Cardiac muscle cell (in vitro differentiated cells and primary cell): ENCODE data around the gene CORIN. TPM values are rescaled to one million over a fixed set of nuclear protein-coding genes. Genes with fewer than 3 reads are reported as not detected.

Source experiments
- DNase-seq, 2 donors: peaks; one replicate each; pipeline versions ENCODE4 v3.0.0 to v3.0.0-alpha.2; 2010 to 2017; ENCODE audit warnings: low read depth in 1 of 2, low spot score in 1 of 2
- H3K27ac ChIP-seq: fragments of 200-600 bp; sonication (generic); 2 replicates; pipeline ENCODE4 v1.5.1; 2016
- H3K27me3 ChIP-seq: fragments of 200-600 bp; sonication (generic); 2 replicates; pipeline ENCODE4 v1.6.0; 2016; ENCODE audit warnings: control low read depth
- H3K36me3 ChIP-seq: fragments of 200-600 bp; sonication (generic); 2 replicates; pipeline ENCODE4 v1.5.1; 2016; ENCODE audit warnings: control low read depth
- H3K4me1 ChIP-seq: fragments of 200-600 bp; sonication (generic); 2 replicates; pipeline ENCODE4 v1.8.1; 2017; ENCODE audit warnings: low read depth, mild to moderate bottlenecking, mixed run types
- H3K4me3 ChIP-seq: fragments of 200-600 bp; sonication (generic); 2 replicates; pipeline ENCODE4 v1.5.1; 2016; ENCODE audit warnings: mild to moderate bottlenecking
- H3K9me3 ChIP-seq: fragments of 200-600 bp; sonication (generic); 2 replicates; pipeline ENCODE4 v1.5.1; 2017; ENCODE audit warnings: low read depth, mild to moderate bottlenecking, control low read depth
- polyA plus RNA-seq: library from polyadenylated mRNA; unstranded; fragments of >200 nt; fragmentation: Nextera tagmentation; extraction: Ambion mirVana; gene quantifications from 2 replicates; pipeline ENCODE4 v1.2.1, GENCODE V29; 2016
- total RNA-seq: library from RNA; depleted of rRNA; stranded (reverse); fragments of >200 nt; gene quantifications from 2 replicates; pipeline ENCODE4 v1.2.3, GENCODE V29; 2016
- TF ChIP-seq, protein P1 (sequence below): IDR thresholded peaks from 2 replicates; pipeline ENCODE4 v1.5.1; 2012; ENCODE audit warnings: low read depth, mild to moderate bottlenecking, low read length

CORIN gene
- total and polyA plus RNA-seq, 2 experiments from 2014 or later = 110 to 169 TPM

- H3K4me1 ChIP-seq = peaks cover 63% of the 10 kb centered on the region
- no peak for DNase-seq
- H3K27me3 ChIP-seq = no peaks in the 10 kb centered on the region
- TF ChIP-seq, protein P1, sequence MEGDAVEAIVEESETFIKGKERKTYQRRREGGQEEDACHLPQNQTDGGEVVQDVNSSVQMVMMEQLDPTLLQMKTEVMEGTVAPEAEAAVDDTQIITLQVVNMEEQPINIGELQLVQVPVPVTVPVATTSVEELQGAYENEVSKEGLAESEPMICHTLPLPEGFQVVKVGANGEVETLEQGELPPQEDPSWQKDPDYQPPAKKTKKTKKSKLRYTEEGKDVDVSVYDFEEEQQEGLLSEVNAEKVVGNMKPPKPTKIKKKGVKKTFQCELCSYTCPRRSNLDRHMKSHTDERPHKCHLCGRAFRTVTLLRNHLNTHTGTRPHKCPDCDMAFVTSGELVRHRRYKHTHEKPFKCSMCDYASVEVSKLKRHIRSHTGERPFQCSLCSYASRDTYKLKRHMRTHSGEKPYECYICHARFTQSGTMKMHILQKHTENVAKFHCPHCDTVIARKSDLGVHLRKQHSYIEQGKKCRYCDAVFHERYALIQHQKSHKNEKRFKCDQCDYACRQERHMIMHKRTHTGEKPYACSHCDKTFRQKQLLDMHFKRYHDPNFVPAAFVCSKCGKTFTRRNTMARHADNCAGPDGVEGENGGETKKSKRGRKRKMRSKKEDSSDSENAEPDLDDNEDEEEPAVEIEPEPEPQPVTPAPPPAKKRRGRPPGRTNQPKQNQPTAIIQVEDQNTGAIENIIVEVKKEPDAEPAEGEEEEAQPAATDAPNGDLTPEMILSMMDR = no peak
- H3K4me3 ChIP-seq = no peak overlapping the region
- peaks cover 22% of the 10 kb centered on the region for H3K36me3 ChIP-seq
- no peaks in the 10 kb centered on the region for H3K9me3 ChIP-seq
- peak overlapping the region; percentile 96 for H3K27ac ChIP-seq
Observed at GRCh38 chr4:47746122-47746521, 91.7 kb downstream of the CORIN start.

GRCh38 chr4:47744843-47745382 lies 93.0 kb downstream of the CORIN start:
- H3K4me1 ChIP-seq = peaks cover 51% of the 10 kb centered on the region
- no peak overlapping the region for H3K4me3 ChIP-seq
- H3K36me3 ChIP-seq = peaks cover 22% of the 10 kb centered on the region
- TF ChIP-seq, protein P1 = no peak
- H3K9me3 ChIP-seq = peaks cover 4% of the 10 kb centered on the region
- no peaks in the 10 kb centered on the region for H3K27me3 ChIP-seq
- peak overlapping the region; percentile 96 for H3K27ac ChIP-seq
- DNase-seq = no peak

DNA sequence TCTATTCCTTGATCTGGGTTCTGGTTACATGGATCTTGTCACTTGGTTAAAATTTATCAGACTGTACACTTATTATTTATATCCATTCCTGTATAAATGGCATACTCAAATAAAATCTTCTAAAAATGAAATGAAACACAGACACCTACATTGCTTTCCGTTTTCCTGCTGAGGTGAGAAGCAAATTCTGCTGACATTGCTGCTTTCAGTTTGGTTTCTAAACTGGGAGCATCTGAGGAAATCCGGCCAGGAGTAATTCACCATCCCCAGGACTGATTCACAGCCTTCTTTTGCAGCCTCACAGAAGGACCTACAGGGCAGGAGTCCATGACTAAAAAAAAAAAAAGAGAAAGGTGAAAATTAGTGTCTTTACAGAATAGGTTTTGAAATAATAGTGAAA lies 93.6 kb downstream of the CORIN start:
- Histone ChIP-seq H3K4me1 (peaks cover 49% of the 10 kb centered on the region), H3K9me3 (peaks cover 4% of the 10 kb centered on the region), H3K27me3 (no peaks in the 10 kb centered on the region), H3K4me3 (no peak overlapping the region), H3K27ac (peak overlapping the region; percentile 96), H3K36me3 (peaks cover 22% of the 10 kb centered on the region)
- TF ChIP-seq, protein P1 = no peak
- DNase-seq = no peak

- Histone ChIP-seq H3K4me1 (peaks cover 44% of the 10 kb centered on the region), H3K4me3 (no peak overlapping the region), H3K36me3 (peaks cover 22% of the 10 kb centered on the region), H3K9me3 (peaks cover 4% of the 10 kb centered on the region), H3K27me3 (no peaks in the 10 kb centered on the region), H3K27ac (no peak overlapping the region)
- TF ChIP-seq, protein P1 = no peak
- peak in 1 of 2 donors; percentile 56 for DNase-seq
Observed at GRCh38 chr4:47741200-47741599, 96.7 kb downstream of the CORIN start.

GRCh38 chr4:47737326-47737725 lies 100.5 kb downstream of the CORIN start:
- Histone ChIP-seq H3K9me3 (peaks cover 4% of the 10 kb centered on the region), H3K36me3 (peaks cover 8% of the 10 kb centered on the region), H3K27ac (peak overlapping the region; percentile 82), H3K4me1 (peaks cover 43% of the 10 kb centered on the region), H3K27me3 (no peaks in the 10 kb centered on the region), H3K4me3 (no peak overlapping the region)
- DNase-seq = no peak
- TF ChIP-seq, protein P1 = no peak
